OCI-LY7 (cell line): Measurements from ENCODE around the gene CDT1.

Experiments
- EZH2phosphoT487 ChIP-seq: fragments of 200-600 bp; sonication (generic); IDR thresholded peaks from 2 replicates; pipeline ENCODE4 v1.6.1; 2018; ENCODE audit warnings: low read depth, borderline replicate concordance, mild to moderate bottlenecking, mixed run types, antibody characterized with exemption, low read length, moderate library complexity, mixed read lengths
- TF ChIP-seq, protein P1 (sequence below): fragments of 200-600 bp; sonication (generic); conservative IDR thresholded peaks from 2 replicates; pipeline ENCODE4 v1.5.1; 2014; ENCODE audit warnings: mild to moderate bottlenecking, antibody characterized with exemption, low read length, moderate library complexity, mixed read lengths

GRCh38 chr16:88817785-88818574, 14.4 kb downstream of the CDT1 start:
- TF ChIP-seq, protein P1, sequence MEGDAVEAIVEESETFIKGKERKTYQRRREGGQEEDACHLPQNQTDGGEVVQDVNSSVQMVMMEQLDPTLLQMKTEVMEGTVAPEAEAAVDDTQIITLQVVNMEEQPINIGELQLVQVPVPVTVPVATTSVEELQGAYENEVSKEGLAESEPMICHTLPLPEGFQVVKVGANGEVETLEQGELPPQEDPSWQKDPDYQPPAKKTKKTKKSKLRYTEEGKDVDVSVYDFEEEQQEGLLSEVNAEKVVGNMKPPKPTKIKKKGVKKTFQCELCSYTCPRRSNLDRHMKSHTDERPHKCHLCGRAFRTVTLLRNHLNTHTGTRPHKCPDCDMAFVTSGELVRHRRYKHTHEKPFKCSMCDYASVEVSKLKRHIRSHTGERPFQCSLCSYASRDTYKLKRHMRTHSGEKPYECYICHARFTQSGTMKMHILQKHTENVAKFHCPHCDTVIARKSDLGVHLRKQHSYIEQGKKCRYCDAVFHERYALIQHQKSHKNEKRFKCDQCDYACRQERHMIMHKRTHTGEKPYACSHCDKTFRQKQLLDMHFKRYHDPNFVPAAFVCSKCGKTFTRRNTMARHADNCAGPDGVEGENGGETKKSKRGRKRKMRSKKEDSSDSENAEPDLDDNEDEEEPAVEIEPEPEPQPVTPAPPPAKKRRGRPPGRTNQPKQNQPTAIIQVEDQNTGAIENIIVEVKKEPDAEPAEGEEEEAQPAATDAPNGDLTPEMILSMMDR = no peak
- no peak for TF ChIP-seq EZH2phosphoT487
